Common myeloid progenitor, CD34-positive (primary cell): ENCODE results near the gene FABP7.
"Not testable (repeated sequence)": the region's sequence is repeated elsewhere in the genome, so short reads cannot be mapped to it uniquely, and the experiment has no call there.

ENCODE experiments used
- CTCF ChIA-PET: fragments of 350-600 bp; sonication (Branson Sonifier 250); formaldehyde crosslinking; loops from one replicate; lab custom pipeline; 2021; ENCODE audit warnings: antibody characterized with exemption; lab: Charles Lee
- POLR2A ChIA-PET: fragments of 350-600 bp; sonication (Branson Sonifier 250); formaldehyde crosslinking; loops from one replicate; lab custom pipeline; 2021; ENCODE audit warnings: antibody characterized with exemption; lab: Charles Lee
- DNase-seq, 3 donors: peaks; one replicate each; pipeline versions ENCODE4 v3.0.0 to v3.0.0-alpha.2; 2013
- H3K27ac ChIP-seq, 2 experiments: 1 replicate in 1 of 2; 2 replicates in 1 of 2; pipeline ENCODE4 v1.7.0; 2013; ENCODE audit warnings: inconsistent platforms in 2 of 2, low read length in 2 of 2, mild to moderate bottlenecking in 2 of 2, low read depth in 1 of 2, moderate library complexity in 1 of 2; ENCODE audit not compliant: severe bottlenecking in 2 of 2, insufficient read depth in 1 of 2, poor library complexity in 1 of 2
- H3K27me3 ChIP-seq, 5 experiments: replicated peaks in 2 of 5; 1 replicate in 3 of 5; 2 replicates in 2 of 5; pipeline versions ENCODE4 v1.6.1 to v1.7.0; 2013; ENCODE audit warnings: low read length in 4 of 5, mild to moderate bottlenecking in 2 of 5, moderate library complexity in 2 of 5, inconsistent platforms in 1 of 5; ENCODE audit not compliant: insufficient read depth in 5 of 5, control insufficient read depth in 4 of 5
- H3K36me3 ChIP-seq, 4 experiments: 1 replicate in 2 of 4; 2 replicates in 2 of 4; pipeline versions ENCODE4 v1.6.1 to v1.7.0; 2013; ENCODE audit warnings: low read length in 3 of 4, control low read depth in 1 of 4, mild to moderate bottlenecking in 1 of 4; ENCODE audit not compliant: control insufficient read depth in 4 of 4, insufficient read depth in 4 of 4
- H3K4me1 ChIP-seq, 4 experiments: 1 replicate in 3 of 4; 2 replicates in 1 of 4; pipeline versions ENCODE4 v1.6.1 to v1.7.1; 2013; ENCODE audit warnings: low read length in 3 of 4, mild to moderate bottlenecking in 3 of 4, control low read depth in 1 of 4, inconsistent platforms in 1 of 4, moderate library complexity in 1 of 4; ENCODE audit not compliant: control insufficient read depth in 4 of 4, insufficient read depth in 4 of 4; ENCODE audit errors: control extremely low read depth in 1 of 4
- H3K4me3 ChIP-seq, 7 experiments: 1 replicate in 4 of 7; 2 replicates in 3 of 7; pipeline versions ENCODE4 v1.5.1 to v1.7.0; 2013; ENCODE audit warnings: mild to moderate bottlenecking in 7 of 7, low read length in 6 of 7, moderate library complexity in 6 of 7, inconsistent platforms in 2 of 7, low read depth in 2 of 7, control low read depth in 1 of 7; ENCODE audit not compliant: insufficient read depth in 4 of 7, control insufficient read depth in 1 of 7; ENCODE audit errors: extremely low read depth in 1 of 7
- H3K9me3 ChIP-seq, 5 experiments: 1 replicate in 4 of 5; 2 replicates in 1 of 5; pipeline versions ENCODE4 v1.6.1 to v1.7.1; 2013; ENCODE audit warnings: low read length in 4 of 5, mild to moderate bottlenecking in 2 of 5, inconsistent platforms in 1 of 5, low read depth in 1 of 5, moderate library complexity in 1 of 5; ENCODE audit not compliant: control insufficient read depth in 4 of 5, insufficient read depth in 2 of 5; ENCODE audit errors: control extremely low read depth in 1 of 5
- WGBS: methylation state at CpG from one replicate; pipeline ENCODE4 v1.1.5; 2013; ENCODE audit not compliant: insufficient coverage; 5-methylcytosine and 5-hydroxymethylcytosine counted together

The FABP7 gene

GRCh38 chr6:122747573-122747972 is 31.9 kb upstream of the FABP7 start:
- H3K9me3 ChIP-seq = peaks cover 0 to 3% (median 0%) of the 10 kb centered on the region in 5 experiments
- WGBS = 90% methylated on average over 7 of the region's 10 CpGs
- H3K27me3 ChIP-seq = no peaks in the 10 kb centered on the region
- CTCF ChIA-PET = interaction anchor here (1.1 kb wide), 1 partner anchor 16 kb away, joined by 4 read pairs; no protein-coding TSS in a partner anchor
- peak; percentile 30 to 77 (median 67) for DNase-seq
- peaks cover 0 to 8% (median 4%) of the 10 kb centered on the region in 4 experiments for H3K4me1 ChIP-seq
- H3K27ac ChIP-seq = no peak overlapping the region
- H3K4me3 ChIP-seq = no peak overlapping the region
- no peaks in the 10 kb centered on the region for H3K36me3 ChIP-seq
- POLR2A ChIA-PET = no interaction called here

GRCh38 chr6:122748945-122749344 is 30.6 kb upstream of the FABP7 start:
- CTCF ChIA-PET = interaction anchor here (0.9 to 1.2 kb wide), 3 partner anchors 15 to 89 kb away, joined by 3 to 4 read pairs (median 3); no protein-coding TSS in a partner anchor
- H3K27ac ChIP-seq, POLR2A ChIA-PET, DNase-seq, H3K4me1 ChIP-seq, H3K36me3 ChIP-seq, H3K27me3 ChIP-seq, H3K9me3 ChIP-seq, H3K4me3 ChIP-seq: not testable (repeated sequence)
- no CpG with 5 or more reads among the region's 5 CpGs for WGBS

- no CpG with 5 or more reads among the region's 4 CpGs for WGBS
- Histone ChIP-seq H3K36me3 (no peaks in the 10 kb centered on the region), H3K9me3 (peaks cover 0 to 3% (median 0%) of the 10 kb centered on the region in 5 experiments), H3K27ac (no peak overlapping the region), H3K4me1 (peaks cover 0 to 8% (median 4%) of the 10 kb centered on the region in 4 experiments), H3K4me3 (no peak overlapping the region), H3K27me3 (no peaks in the 10 kb centered on the region)
- no peak for DNase-seq
- ChIA-PET POLR2A (no interaction called here), CTCF (interaction anchor here (0.9 to 2.2 kb wide), 4 partner anchors 16 to 89 kb away, joined by 3 to 5 read pairs (median 4); no protein-coding TSS in a partner anchor)
These were observed 30.0 kb upstream of the FABP7 start for GRCh38 chr6:122749451-122750050.

- Histone ChIP-seq H3K27ac (no peak overlapping the region), H3K4me1 (peaks cover 0 to 8% (median 4%) of the 10 kb centered on the region in 4 experiments), H3K9me3 (peaks cover 0 to 3% (median 0%) of the 10 kb centered on the region in 5 experiments), H3K27me3 (no peaks in the 10 kb centered on the region), H3K4me3 (peak overlapping the region in 3 of 7 experiments; percentile 26 to 38 (median 26)), H3K36me3 (no peaks in the 10 kb centered on the region)
- ChIA-PET CTCF (interaction anchor here (0.6 to 2.2 kb wide), 7 partner anchors 13 to 87 kb away, joined by 3 to 7 read pairs (median 4); no protein-coding TSS in a partner anchor), POLR2A (no interaction called here)
- peak in 2 of 3 donors; percentile 51 to 58 for DNase-seq
- 17% methylated on average over 3 of the region's 3 CpGs for WGBS
These were observed 28.2 kb upstream of the FABP7 start for GRCh38 chr6:122751326-122751725.

GRCh38 chr6:122752459-122752858 is 27.1 kb upstream of the FABP7 start:
- Histone ChIP-seq H3K4me3 (no peak overlapping the region), H3K4me1 (peaks cover 0 to 8% (median 4%) of the 10 kb centered on the region in 4 experiments), H3K9me3 (peaks cover 0 to 3% (median 0%) of the 10 kb centered on the region in 5 experiments), H3K36me3 (no peaks in the 10 kb centered on the region), H3K27ac (no peak overlapping the region), H3K27me3 (no peaks in the 10 kb centered on the region)
- WGBS = no CpG with 5 or more reads among the region's 1 CpG
- DNase-seq = no peak
- POLR2A ChIA-PET = no interaction called here
- CTCF ChIA-PET = interaction anchor here (1.0 to 2.1 kb wide), 3 partner anchors 18 to 86 kb away, joined by 3 to 7 read pairs (median 4); no protein-coding TSS in a partner anchor

- ChIA-PET CTCF (interaction anchor here (1.0 to 2.1 kb wide), 5 partner anchors 13 to 86 kb away, joined by 3 to 7 read pairs (median 4); partner anchors contain the start of gene SMPDL3A), POLR2A (no interaction called here)
- no peak for DNase-seq
- Histone ChIP-seq H3K27me3 (no peaks in the 10 kb centered on the region), H3K9me3 (no peaks in the 10 kb centered on the region), H3K27ac (no peak overlapping the region), H3K36me3 (no peaks in the 10 kb centered on the region), H3K4me3 (no peak overlapping the region), H3K4me1 (peaks cover 0 to 8% (median 4%) of the 10 kb centered on the region in 4 experiments)
- WGBS = 94% methylated on average over 9 of the region's 10 CpGs
These were observed 26.4 kb upstream of the FABP7 start for GRCh38 chr6:122753000-122753687.
